GM19239 (cell line): ENCODE results near the gene PLEK.
"Not testable (repeated sequence)": the region's sequence is repeated elsewhere in the genome, so short reads cannot be mapped to it uniquely, and the experiment has no call there.

Source experiments
- DNase-seq: peaks from one replicate; pipeline ENCODE4 v3.0.0; 2011; ENCODE audit warnings: low spot score; ENCODE audit not compliant: insufficient read length
- FAIRE-seq: peaks from 2 replicates; lab custom pipeline; 2011; peaks lifted over from hg19 to GRCh38; lab: Jason Lieb, UNC

Gene PLEK

DNA sequence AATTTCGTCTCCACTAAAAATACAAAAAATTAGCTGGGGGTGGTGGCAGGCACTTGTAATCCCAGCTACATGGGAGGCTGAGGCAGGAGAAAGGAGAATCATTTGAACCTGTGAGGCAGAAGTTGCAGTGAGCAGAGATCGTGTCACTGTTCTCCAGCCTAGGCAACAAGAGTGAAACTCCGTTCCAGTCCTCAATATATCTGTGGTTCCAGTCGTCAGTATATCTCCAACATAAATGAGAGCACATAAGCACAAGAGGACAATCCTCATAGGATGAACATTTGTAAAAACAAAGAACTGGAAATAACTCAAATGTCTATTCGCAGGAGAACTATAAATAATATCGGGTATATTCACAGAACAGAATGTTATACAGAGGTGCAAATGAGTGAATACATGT lies 13.1 kb upstream of the PLEK start:
- FAIRE-seq: no peak
- no peak for DNase-seq

DNA sequence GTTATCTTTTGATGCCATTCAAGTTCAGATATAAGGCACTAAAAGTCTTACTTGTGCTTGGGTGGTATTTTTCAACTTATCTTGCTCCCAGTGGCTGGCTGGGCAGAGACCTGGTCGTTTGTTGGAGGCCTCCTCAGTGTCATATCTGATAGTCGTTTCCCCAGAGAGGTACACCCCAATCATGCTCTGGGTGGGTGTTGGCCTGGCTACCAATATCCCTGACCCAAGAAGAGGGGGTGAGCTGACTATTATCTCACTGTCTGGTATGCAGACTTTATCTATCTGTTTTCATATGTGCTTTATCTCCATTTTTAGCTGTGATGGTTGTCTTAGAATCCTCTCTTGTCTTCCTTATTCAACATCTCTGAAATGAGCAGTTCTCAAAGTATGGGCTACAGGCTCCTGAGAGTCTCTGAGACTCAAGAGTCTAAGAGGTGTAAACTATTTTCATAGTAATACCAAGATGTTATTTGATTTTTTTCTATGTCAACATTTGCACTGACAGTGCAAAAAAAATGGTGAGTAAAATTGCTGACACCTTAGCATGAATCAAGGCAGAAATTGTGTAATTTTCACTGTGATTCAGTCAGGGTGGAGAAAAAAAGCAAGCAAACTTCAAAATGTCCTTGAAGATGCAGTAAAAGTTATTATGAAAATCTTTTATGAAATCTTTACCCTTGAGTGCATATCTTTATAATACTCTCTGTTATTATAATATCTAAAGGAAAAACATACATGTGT lies 12.3 kb upstream of the PLEK start:
- FAIRE-seq (no peak), DNase-seq (no peak)

DNA sequence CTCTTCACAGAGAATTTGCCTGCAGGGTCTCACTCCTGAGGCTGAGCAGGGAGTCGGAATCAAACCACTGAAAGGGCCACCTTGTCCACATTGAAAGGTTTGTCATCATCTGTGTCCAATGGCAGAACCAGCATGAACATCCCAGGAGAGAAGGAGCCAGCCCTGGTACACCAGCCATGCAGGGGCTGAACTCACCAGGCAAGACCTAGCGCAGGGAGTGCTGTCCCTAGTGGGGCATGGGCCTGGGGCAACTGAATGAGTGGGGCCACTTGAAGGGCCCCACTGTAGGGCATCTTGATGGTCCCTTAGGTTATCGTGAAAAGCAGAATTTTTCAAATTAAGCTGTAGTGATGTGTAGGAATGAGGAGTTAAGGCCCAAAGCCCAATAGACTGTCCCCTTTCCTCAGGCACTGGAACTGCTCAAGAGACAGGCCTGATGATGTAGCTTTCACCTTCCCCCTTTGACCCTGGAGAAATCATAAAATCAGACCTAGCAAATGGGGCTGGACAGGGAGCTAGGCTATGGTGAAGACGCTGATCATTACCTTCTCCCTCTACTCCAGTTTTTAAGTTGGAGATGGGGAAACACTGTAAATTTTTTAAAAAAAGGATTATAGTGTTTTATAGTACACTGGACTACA lies 8.4 kb upstream of the PLEK start:
- no peak for DNase-seq
- FAIRE-seq: no peak

DNA sequence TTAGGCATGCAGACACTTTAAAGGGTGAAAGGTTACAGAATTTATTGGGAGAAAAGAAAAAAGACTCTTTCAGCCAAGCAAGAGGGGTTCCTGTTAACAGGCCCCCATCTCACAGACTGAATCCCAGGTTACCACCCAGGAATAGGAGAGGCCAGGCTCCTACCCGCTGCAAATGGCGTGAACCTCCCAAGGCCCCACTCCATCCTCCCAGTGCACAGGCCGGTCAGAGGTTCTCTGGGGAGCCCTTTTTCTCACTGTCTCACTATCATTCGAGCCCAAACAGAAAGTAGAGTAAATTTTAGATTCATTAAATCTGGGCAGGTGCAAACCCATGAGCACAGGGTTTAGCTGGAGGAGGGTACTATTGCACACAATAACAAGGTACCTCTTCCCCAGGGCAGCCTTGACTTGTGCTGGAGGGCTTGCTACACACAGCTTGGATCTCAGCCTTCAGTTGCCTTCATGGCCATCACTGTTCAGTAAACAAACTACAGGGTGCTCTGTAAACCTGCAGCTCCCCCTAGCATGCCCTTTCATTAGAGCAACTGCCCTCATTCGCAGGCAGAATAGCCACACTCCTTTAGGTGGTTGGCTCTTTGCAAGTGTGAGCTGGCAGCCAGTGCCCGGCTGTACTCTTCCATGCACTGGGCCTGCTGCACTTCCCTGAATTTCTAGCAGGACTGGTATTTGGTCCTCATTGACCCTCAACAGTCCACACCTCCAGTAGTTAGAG lies 7.3 kb upstream of the PLEK start:
- DNase-seq (no peak), FAIRE-seq (peak; percentile 83)

DNA sequence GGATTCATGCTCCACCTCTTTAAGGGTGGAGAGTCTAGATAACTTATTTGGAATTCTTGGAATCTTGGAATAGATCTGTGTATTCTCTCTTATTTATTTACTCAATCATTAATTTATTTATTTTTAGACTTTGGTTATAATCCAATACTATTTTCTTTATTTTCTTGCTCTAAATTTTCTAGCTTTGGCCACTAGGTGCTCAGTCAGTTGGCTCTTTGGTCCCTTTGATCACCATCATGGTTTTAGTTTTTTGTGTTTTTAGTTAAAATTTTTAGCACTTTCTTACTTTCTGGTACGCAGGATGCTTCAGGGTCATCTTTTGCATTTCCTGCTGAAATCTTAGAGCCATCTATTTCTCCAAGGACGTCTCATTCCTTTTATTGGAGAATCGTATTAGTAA lies 5.2 kb upstream of the PLEK start:
- FAIRE-seq: no peak

DNA sequence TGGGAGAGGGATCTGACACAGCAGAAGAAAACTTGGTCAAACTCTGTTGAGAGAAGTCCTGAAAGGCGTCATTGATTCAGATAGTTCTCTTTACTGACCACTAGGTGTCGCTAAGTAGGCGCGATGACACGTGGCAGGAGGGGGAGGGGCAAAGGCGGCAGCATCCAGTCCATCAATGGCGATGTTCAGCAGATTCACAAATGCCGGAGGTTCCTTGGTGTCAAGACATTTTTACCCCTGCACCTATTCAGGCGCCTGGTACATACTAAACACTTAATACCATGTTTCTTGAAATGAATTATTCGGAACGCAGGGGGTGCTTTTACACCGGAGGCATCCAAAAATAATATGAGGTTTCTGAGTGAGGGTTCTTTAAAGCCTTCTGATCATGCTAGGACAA lies 3.0 kb upstream of the PLEK start:
- FAIRE-seq (peak; percentile 99), DNase-seq (no peak)

More for the DNA sequence above, 5.2 kb upstream of the PLEK start:
- no peak for DNase-seq

DNA sequence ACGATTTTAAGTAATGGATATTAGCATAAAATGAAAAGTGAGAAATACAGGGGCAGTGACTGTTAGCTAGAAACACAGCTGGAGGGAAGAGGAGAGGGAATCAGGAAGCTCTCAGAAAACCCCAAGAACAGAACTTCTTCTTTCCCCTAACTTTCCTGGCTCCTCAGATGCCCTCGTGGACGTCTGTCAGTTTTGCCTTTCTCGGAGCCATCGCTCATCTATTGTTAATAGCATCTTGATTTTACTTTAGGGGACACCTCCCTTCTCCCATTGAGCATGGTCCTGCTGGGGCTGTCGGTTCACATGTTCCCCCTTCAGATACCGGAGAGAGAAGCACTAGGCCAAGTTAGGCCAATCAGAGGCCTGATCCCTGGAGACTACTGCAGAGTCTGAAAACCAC lies 2.3 kb upstream of the PLEK start:
- FAIRE-seq (no peak), DNase-seq (no peak)

DNA sequence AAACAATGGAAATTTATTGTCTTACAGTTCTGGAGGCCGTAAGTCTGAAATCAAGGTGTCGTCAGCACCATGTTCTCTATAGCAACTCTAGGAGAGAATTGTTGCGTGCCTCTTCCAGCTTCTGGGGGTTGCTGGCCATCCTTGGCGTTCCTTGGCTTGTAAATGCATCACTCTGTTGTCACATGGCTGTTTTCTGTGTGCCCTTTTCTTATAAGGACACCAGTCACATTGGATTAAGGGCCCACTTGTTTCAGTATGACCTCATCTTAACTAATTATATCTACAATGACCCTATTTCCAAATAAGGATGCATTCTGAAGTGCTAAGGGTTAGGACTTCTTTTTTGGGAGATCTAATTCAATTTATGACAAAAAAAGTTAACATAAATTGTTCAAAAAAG lies 1.4 kb upstream of the PLEK start:
- DNase-seq: no peak
- peak; percentile 88 for FAIRE-seq

DNA sequence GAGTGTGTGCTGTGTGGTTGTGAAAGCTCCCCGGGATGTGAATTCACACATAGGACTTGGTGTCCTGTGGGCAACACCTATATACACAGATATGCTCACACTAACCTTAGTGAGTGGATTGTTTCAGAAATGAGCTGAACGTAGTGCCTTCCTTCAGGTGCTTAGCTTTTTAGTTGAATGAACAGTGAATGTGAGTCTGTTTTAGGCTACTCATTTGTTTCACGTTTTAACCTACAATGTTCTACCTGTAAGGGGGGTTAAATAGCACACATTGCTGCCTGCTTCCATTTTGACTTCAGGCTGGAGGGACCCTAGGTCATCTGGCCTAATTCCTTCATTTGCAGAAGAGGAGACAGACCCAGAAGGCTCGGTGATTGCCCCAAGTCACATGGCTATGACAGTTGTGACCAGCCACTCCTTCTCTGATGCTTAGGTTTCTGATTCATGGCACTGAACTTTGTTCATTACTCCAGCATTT lies 1.0 kb downstream of the PLEK start:
- FAIRE-seq: peak; percentile 93

DNA sequence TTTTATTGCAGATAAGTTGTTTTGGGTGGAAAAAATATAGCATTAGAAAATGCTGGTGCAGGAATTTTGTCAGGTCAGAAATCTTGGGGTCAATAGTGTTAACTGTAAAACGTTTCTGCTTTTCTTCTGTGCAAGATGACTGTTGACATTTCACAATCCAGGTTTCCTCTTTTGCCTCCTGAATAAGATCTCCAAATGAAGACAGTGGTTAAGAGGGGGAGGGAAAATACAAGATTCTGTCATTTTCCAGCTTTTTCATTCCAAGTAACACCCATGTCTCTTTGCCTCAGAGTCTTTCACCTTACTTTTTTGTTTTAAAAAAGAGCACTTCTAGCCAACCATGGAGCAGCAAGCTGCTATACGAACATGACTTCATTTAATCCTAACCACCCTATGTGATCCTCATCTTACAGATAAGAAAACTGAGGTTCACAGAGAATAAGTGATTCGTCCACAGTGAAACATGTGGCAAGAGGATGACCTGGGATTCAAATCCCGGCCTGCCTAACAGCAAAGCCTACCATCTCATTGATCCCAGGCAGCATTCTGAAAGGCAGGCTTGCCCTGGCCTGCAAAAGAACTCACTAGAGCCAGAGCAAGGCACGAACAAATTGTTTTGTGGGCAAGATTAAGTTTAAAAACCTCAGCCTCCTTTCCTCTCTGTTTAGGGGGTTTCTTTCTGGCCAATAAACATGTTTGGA lies 3.0 kb downstream of the PLEK start:
- DNase-seq: no peak
- peak; percentile 44 for FAIRE-seq

More for the DNA sequence above, 1.0 kb downstream of the PLEK start:
- DNase-seq: no peak

DNA sequence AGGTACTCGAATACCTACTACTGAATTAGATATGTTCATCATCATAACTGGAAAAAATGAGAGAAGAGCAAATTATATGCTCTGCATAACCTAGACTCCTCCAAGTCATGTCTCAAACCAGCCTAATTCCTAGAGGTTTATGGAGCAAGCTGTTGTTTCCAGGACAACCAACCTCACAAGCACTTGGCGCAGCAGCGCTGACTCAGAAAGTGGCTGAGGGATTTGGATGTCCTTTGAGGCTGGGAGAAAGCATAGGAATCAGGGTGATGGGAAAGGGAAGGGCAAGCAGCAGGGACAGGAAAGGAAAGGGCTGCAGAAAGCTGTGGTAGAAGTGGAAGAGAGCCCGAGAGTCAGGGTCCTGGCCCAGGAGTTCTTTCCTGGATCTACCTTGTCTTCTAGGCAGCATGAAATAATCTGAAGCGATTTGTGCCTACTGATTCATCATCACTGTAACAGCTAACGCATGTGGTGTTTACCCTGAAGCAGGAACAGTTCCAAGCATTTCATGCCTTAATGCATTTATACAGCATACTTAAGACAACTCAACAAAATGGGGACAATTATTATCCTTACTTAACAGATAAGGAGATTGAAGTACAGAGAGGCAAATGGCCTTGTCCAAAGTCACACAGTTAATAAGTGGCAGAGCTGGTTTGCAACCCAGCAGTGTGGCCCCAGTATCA lies 3.7 kb downstream of the PLEK start:
- DNase-seq (no peak), FAIRE-seq (peak; percentile 70)

DNA sequence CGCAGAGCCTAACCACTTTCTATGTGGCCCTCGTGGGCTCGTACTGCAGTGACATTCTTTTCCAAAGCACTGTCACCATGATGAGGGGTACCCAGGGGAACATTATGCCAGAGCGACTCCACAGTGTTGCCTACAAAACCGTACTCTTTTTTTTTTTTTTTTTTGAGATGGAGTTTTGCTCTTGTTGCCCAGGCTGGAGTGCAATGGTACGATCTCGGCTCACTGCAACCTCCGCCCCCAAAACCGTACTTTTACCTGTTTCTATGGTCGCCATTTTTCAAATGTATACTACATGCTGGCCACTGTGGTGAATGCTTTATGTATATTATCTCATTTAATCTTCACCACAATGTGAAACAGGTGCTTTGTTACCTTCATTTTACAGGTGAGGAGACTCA lies 4.3 kb downstream of the PLEK start:
- FAIRE-seq (no peak), DNase-seq (no peak)

DNA sequence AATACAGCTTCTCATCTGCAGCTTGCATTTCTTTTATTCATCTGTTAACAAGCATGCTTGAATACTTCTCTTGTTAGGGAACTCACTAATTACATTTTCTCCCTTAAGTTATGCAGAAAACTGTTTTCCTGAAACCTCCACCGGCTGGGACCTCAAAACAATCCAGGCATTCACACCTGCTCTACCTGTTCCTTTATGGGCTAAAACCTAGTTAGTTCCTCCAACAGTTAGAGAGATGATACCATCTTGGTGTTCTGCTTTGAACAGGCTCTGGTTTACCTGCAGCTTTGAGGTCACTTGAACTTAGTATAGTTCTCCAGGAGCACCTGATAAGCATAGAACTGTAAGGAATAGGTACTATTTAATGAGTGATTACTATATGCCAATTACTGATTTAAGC lies 6.1 kb downstream of the PLEK start:
- FAIRE-seq: peak; percentile 71

DNA sequence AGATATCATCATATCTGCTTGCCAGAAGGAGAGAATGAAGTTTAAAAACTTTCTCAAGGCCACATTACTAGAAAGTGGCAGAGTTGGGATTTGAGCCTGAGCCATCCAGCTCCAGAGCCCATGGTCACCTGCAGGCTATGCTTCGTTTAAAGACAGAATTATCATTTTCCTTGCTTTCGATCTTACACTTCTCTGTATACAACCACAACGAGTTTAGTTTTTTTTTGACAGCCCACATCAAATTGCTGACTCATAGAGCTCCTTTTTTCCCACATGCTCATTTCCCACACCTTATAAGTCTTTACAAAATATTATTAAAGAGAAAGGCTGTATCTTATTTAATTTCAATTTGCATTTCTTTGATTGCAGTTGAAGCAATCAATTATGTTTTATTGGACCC lies 6.5 kb downstream of the PLEK start:
- FAIRE-seq: peak; percentile 90
- no peak for DNase-seq

More for the DNA sequence above, 6.1 kb downstream of the PLEK start:
- DNase-seq: no peak

DNA sequence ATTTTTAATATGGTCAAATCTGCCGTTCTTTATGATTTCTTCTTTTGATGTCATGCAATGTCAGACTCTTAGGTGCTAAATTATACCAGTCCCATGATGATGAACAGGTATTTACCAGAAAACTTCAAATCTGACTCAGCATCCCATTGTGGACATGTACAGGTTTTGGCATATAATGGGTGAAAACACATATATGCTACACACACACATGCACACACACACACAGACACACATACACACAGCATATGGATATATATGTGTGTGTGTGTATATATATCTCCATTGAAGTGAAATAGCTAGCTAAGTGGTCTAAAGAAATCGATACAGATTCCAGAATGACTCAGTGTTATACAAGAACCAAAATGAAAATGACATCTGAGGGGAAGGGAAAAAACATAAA lies 7.4 kb downstream of the PLEK start:
- FAIRE-seq: peak; percentile 33
- no peak for DNase-seq

DNA sequence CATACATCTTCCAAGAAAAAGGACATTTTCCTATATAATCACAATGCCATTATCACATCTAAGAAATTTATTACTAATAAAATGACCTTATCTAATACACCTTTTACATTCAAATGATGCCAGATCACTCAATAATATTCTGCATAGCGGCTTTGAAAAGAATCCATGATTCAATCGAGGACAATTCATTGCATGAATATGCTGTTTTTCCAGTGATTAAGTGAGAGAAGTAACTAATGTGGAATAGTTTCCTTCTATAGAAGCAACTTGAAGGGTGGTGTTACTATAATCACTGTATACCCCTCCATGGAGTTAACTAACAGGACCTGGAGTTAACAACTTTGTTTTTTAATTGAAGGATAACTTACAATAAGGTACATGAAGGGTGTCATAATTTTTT lies 9.1 kb downstream of the PLEK start:
- peak; percentile 49 for FAIRE-seq
- DNase-seq: no peak

DNA sequence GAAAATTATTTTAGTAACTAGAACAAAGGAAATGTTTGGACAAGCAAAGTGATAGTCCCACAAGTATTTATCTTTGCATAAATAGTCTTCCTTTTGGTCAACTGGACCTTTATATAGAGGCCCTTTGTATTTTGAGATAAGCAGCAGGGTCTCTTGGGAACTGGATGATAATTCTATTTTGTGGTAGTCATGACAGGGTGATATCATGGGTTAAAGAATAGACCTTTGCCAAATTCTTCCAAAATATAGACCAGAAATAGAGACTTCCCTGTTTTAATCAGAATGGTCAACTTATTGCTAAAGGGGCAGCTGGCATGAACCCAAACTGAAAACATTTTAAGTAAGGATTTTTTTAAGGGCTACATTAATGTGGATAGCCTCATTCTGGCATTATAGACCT lies 10.5 kb downstream of the PLEK start:
- DNase-seq (no peak), FAIRE-seq (no peak)

DNA sequence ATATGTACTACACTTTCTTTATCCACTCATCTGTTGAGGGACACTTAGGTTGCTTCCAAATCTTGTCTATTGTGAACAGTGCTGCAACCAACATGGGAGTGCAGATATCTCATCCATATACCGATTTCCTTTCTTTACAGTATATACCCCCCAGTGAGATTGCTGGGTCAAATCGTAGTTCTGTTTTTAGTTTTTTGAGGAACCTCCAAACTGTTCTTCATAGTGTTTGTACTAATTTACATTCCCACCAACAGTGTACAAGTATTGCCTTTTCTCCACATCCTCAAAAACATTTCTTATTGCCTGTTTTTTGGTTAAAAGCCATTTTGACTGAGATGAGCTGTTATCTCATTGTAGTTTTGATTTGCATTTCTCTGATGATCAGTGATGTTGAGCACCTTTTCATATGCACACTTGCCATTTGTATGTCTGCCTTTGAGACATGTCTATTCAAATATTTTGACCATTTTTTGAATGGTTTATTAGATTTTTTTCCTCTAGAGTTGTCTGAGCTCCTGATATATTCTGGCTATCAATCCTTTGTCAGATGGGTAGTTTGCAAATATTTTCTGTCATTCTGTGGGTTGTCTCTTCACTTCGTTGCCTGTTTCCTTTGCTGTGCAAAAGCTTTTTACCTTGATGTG lies 12.2 kb downstream of the PLEK start:
- FAIRE-seq (peak; percentile 84), DNase-seq (no peak)

DNA sequence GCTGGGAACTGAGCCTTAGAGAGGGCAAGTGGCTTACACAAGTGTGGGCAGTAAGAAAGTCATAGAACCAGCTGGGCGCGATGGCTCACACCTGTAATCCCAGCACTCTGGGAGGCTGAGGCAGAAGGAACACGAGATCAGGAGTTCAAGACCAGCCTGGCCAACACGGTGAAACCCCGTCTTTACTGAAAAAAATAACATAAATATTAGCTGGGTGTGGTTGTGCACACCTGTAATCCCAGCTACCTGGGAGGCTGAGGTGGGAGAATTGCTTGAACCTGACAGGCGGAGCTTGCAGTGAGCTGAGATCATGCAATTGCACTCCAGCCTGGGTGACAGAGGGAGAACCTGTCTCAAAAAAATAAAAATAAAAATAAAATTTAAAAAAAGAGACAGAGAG lies 13.7 kb downstream of the PLEK start:
- not testable (repeated sequence) for FAIRE-seq, DNase-seq
